GM10266 (cell line): ENCODE results near the gene ILF3.

Experiments used
- DNase-seq: peaks from one replicate; pipeline ENCODE4 v3.0.0; 2012; ENCODE audit errors: extremely low spot score
- TF ChIP-seq, protein P1 (sequence below): IDR thresholded peaks from 2 replicates; pipeline ENCODE4 v1.5.1; 2012; ENCODE audit warnings: mild to moderate bottlenecking, low read depth; ENCODE audit not compliant: control insufficient read depth, insufficient read depth; ENCODE audit errors: missing control alignments

The ILF3 gene

GRCh38 chr19:10653732-10654609, at the start of gene ILF3:
ILF3 (plus strand) TSS chr19:10654346; CDS start chr19:10670606, 16,260 bp downstream.
- TF ChIP-seq, protein P1, sequence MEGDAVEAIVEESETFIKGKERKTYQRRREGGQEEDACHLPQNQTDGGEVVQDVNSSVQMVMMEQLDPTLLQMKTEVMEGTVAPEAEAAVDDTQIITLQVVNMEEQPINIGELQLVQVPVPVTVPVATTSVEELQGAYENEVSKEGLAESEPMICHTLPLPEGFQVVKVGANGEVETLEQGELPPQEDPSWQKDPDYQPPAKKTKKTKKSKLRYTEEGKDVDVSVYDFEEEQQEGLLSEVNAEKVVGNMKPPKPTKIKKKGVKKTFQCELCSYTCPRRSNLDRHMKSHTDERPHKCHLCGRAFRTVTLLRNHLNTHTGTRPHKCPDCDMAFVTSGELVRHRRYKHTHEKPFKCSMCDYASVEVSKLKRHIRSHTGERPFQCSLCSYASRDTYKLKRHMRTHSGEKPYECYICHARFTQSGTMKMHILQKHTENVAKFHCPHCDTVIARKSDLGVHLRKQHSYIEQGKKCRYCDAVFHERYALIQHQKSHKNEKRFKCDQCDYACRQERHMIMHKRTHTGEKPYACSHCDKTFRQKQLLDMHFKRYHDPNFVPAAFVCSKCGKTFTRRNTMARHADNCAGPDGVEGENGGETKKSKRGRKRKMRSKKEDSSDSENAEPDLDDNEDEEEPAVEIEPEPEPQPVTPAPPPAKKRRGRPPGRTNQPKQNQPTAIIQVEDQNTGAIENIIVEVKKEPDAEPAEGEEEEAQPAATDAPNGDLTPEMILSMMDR: no peak
- peak; percentile 99 for DNase-seq

DNA sequence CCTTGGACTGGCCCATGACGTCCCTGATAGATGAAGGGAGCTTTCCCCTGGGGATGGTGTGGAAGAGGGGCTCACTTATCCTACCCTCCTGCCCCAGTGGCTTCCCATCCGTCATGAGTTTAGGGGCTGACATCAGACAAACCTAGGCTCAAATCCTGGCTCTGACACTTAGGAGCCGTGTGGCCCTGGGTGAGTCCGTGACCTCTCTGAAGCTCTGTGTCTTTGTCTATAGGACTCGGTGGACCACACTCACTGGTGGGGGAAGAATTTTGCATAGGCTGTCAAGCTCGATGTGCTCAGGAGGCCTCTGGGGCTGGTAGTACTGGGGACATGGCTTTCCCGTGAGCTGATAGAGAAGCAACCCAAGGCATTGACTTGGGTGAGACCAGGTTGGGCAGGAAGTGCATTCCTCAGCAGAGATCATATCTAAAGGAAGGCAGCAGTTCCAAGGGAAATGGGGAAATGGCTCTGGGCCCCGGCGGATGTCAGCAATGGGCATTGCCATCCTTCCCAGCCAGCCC, 49.6 kb upstream of the ILF3 start:
- DNase-seq: peak; percentile 62
- TF ChIP-seq, protein P1: no peak

GRCh38 chr19:10611907-10612306, 42.2 kb upstream of the ILF3 start:
- DNase-seq: no peak
- TF ChIP-seq, protein P1: no peak

GRCh38 chr19:10612499-10613119, 41.5 kb upstream of the ILF3 start:
- TF ChIP-seq, protein P1: no peak
- no peak for DNase-seq

GRCh38 chr19:10615429-10616023, 38.6 kb upstream of the ILF3 start:
- DNase-seq: no peak
- TF ChIP-seq, protein P1: no peak

GRCh38 chr19:10617409-10618121, 36.6 kb upstream of the ILF3 start:
- TF ChIP-seq, protein P1: no peak
- no peak for DNase-seq
